ENCODE results near the gene STK17B.

GRCh38 chr2:196096982-196097745 is 74.2 kb downstream of the STK17B start:
- TF ChIP-seq POLR2A (IDR thresholded peaks at IDR 0.05; ENCODE audit: low read depth, low read length) (no peak), POLR2AphosphoS5 (IDR thresholded peaks at IDR 0.05; ENCODE audit: low read depth, low read length) (no peak), SPI1 (IDR thresholded peaks at IDR 0.05; ENCODE audit: low read depth, low read length) (no peak), TAF1 (IDR thresholded peaks at IDR 0.05; ENCODE audit: low read depth, low read length) (no peak)
